ENCODE results near the gene EPHA10.
A peak's percentile ranks its signal among the peaks of the same experiment; 100 is the strongest.

The EPHA10 gene

DNA sequence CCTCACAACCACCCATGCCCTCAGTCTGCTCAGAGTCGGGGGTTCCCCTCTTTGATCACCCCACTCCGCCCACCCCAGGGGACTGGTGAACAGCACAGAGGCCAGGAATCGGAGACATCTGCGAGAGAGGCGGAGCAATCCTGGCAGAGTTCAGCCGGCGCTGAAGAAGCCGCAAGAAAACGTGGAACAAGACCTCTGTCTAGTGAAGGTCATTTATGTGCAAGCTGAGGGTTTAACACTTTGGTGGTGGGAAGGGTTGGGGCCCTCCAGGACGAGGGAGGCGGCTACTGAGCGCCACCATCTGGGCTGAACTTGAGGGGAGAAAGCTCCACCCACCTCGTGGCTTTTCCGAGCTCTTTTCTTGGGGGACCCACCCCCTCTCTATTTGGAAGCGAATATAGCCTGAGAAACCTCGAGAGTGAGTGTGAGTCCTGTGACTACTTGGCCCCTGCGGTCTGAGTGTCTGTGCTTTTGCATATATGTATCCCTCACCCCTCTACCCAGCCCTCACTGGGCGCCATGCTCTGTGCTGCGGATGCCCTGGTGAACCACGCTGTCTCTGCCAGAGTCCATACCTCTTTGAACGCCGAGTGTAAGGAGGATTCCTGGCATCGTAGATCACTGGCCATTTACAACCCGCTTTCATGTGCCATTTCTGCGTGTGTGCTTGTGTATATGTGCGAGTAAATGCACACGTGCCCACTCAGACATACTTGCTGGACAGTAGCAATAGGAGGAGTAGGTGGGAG is 1.2 kb upstream of the EPHA10 start:
- TF ChIP-seq, protein P1, sequence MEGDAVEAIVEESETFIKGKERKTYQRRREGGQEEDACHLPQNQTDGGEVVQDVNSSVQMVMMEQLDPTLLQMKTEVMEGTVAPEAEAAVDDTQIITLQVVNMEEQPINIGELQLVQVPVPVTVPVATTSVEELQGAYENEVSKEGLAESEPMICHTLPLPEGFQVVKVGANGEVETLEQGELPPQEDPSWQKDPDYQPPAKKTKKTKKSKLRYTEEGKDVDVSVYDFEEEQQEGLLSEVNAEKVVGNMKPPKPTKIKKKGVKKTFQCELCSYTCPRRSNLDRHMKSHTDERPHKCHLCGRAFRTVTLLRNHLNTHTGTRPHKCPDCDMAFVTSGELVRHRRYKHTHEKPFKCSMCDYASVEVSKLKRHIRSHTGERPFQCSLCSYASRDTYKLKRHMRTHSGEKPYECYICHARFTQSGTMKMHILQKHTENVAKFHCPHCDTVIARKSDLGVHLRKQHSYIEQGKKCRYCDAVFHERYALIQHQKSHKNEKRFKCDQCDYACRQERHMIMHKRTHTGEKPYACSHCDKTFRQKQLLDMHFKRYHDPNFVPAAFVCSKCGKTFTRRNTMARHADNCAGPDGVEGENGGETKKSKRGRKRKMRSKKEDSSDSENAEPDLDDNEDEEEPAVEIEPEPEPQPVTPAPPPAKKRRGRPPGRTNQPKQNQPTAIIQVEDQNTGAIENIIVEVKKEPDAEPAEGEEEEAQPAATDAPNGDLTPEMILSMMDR (IDR thresholded peaks at IDR 0.05; ENCODE audit: low read depth, low read length, missing control alignments): no peak
- DNase-seq (ENCODE audit: extremely low read depth, low read depth): no peak
- H3K4me3 ChIP-seq (replicated peaks; ENCODE audit: low read depth, low read length): no peak overlapping the region

DNA sequence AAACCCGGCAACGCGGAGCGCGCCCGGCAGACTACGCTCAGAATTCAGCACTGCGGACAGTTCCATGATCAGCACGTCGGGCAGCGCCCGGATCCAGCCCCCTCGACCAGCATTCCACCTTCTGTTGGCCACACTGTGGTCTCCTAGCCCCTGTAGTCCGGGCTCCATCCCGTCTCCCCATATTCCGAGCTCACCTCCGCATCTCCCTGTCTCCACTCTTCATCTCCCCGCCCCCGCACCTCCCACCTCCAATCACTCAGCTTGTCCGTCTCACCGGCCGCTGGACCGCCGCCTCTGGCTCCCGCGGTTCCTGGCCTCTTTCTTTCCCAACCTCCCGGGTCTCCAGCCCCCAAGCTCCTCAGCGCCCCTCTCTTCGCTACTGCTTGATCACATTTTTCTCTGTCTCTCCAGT is 500 bp downstream of the EPHA10 start:
- DNase-seq (ENCODE audit: extremely low read depth, low read depth): peak; percentile 21
- H3K4me3 ChIP-seq (replicated peaks; ENCODE audit: low read depth, low read length): no peak overlapping the region
- TF ChIP-seq, protein P1 (IDR thresholded peaks at IDR 0.05; ENCODE audit: low read depth, low read length, missing control alignments): no peak

DNA sequence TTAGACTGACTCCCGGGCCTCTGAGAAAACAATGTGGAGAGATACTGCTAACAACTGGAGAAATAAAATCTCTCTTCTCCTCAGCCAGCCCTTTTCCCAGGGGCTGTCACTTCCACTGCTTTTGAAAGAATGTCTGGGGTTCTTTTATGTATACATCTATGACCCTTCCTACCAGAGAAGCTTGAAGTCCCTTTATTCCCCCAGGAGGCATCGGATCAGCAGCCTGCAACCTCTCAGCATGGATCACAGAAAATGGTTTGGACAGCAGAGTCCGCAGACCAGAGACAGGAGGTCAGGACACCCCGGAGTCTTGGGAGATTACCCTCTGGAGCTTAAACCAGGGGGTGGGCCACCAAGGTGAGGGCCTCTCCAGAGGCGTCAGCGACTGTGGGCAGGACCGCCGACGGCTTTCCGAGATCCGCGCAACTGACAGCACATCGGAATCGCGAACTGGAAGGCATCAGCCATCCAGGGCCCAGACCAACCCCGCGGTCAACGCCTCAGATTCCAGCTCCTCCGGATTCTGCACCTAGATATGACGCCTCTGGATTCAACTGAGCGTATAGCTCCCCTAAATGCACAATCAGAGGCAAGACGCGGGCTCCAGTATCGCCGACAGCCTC is 1.0 kb downstream of the EPHA10 start:
- H3K4me3 ChIP-seq (replicated peaks; ENCODE audit: low read depth, low read length): no peak overlapping the region
- TF ChIP-seq, protein P1 (IDR thresholded peaks at IDR 0.05; ENCODE audit: low read depth, low read length, missing control alignments): no peak
- DNase-seq (ENCODE audit: extremely low read depth, low read depth): no peak

DNA sequence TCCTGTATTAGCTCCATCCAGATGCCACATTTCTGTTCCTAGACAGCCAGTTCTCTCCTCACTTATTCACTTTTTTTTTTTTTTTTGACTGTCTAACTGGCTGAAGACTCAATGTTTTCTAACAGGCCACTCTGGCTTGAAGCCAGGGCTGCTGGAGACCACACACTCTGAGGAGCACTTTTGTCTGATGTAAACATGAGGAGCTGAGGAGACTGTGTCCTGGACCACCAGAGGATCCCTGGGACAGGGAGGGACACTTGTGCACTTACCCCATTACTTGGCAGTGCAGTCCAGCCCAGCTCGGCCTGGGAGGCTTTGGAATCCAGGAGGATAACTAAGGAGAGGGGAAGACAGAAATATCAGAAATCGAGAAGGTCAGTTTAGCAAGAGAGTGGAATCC is 2.4 kb downstream of the EPHA10 start:
- DNase-seq (ENCODE audit: extremely low read depth, low read depth): no peak
- TF ChIP-seq, protein P1 (IDR thresholded peaks at IDR 0.05; ENCODE audit: low read depth, low read length, missing control alignments): no peak

DNA sequence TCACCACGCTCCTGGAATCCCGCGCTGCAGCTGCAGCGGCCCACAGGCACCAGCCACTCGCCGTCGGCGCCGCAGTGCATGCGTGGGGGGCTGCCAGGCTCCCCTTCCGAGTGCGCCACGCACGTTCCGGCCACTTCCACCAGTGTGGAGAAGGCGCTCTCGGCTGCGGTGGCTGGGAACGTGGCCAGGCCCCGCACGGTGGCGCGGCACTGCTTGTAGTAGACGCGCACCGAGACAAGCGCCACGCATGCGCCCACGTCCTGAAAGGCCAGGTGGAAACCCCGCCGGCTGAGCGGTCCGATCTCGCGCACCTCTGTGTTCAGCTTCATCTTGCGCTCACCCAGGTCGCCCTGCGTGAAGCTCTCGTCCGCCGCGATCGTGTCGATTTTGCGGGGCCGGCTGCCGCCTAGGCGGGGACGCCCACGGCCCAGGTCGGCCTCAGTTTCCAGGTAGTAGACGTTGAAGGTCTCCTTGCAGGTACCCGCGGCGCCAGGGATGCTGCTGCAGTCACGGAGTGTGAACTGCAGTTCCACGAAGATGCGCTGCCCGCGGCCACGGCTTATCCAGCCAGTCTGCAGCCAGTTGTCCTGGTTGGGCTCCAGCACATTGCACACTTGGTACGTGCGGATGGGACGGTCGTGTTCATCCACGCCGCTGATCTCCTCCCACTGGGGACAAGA is 3.4 kb downstream of the EPHA10 start:
- DNase-seq (ENCODE audit: extremely low read depth, low read depth): no peak
- no peak overlapping the region for H3K4me3 ChIP-seq (replicated peaks; ENCODE audit: low read depth, low read length)
- TF ChIP-seq, protein P1 (IDR thresholded peaks at IDR 0.05; ENCODE audit: low read depth, low read length, missing control alignments): no peak

More for the DNA sequence above, 2.4 kb downstream of the EPHA10 start:
- H3K4me3 ChIP-seq (replicated peaks; ENCODE audit: low read depth, low read length): no peak overlapping the region

DNA sequence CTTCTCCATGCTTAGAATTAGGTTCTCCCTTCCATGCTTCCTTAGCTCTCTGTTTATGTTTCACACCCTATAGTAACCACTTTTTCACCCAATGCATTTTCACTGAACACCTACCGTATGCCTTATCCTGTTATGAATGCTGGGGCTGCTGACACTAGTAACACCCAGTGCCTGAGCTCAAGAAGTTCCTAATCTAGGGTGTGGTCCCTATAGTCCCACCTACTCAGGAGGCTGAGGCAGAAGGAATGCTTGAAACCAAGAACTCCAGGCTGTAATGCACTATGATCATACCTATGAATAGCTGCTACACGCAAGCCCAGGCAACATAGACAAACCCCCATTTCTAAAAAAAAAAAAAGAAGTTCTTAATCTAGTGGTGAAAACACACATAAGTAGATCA is 5.5 kb downstream of the EPHA10 start:
- no peak overlapping the region for H3K4me3 ChIP-seq (replicated peaks; ENCODE audit: low read depth, low read length)
- no peak for DNase-seq (ENCODE audit: extremely low read depth, low read depth)
- TF ChIP-seq, protein P1 (IDR thresholded peaks at IDR 0.05; ENCODE audit: low read depth, low read length, missing control alignments): no peak
